Activated T-helper 1 cell treated with anti-CD3 and anti-CD28 coated beads, Interleukin-2, amount 50 U/mL, for 16 hours (primary cell): ENCODE results near the gene ZFP82.

Experiments used
- DNase-seq, 2 donors: peaks; one replicate each; pipeline ENCODE4 v3.0.0-alpha.2; 2020; ENCODE audit warnings: low read depth in 1 of 2, low spot score in 1 of 2

The ZFP82 gene

DNA sequence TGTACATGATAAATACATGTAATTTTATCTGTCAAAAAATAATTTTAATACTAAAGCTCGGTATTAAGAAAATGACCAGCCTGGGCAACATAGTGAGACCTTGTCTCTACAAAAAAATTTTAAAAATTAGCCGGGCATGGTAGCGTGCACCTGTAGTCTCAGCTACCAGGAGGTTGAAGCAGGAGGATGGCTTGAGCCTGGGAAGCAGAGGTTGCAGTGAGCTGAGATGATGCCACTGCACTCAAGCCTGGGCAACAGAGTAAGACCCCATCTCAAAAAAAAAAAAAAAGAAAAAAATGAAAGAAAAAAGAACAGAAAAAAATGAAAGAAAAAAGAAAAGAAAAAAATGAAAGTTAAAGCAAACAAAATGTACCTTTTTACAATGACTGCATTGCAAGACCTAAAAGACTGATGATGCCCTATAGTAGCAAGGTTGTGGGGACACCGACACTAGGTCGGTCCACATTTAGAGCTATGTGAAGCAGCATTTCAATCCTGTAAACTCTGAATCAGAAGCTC, 44.7 kb downstream of the ZFP82 start:
- no peak for DNase-seq

DNA sequence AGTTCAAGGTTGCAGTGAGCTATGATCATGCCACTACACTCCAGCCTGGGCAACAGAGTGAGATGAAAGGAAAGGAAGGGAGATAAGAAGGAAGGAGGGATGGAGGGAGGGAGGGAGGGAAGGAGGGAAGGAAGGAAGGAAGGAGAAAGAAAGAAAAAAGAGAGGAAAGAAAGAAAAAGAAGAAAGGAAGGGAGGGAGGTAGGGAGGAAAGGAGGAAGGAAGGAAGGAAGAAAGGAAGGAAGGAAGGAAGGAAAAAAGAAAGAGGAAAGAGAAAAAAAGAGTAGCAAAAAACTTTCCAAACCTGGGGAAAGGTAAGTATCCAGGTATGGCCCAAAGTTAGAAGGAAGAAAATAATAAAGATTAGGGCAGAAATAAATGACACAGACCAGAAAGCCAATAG, 46.6 kb downstream of the ZFP82 start:
- DNase-seq, result no peak

DNA sequence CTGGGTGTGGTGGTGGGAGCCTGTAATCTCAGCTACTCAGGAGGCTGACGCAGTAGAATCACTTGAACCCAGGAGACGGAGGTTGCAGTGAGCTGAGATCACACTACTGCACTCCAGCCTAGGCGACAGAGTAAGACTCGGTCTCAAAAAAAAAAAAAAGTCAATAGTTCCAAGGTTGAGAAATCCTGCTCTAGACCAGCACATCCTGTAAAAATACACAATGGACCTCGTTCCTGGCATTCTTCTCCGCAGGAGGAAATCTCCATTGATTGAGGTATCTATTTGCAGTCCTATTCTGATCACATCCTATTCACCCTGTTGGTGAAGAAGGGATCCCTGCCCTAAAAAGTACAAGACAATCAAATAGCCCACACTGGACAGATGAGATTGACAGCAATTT, 54.6 kb downstream of the ZFP82 start:
- no peak for DNase-seq
